GM21381 (cell line): ENCODE data around the gene MACC1.

Source experiments
- ATAC-seq: cut with Tn5 transposase; IDR thresholded peaks from one replicate; pipeline ENCODE4 v1.9.1; 2021; ENCODE audit warnings: mild to moderate bottlenecking, moderate library complexity; ENCODE audit not compliant: unreplicated experiment

MACC1 gene

DNA sequence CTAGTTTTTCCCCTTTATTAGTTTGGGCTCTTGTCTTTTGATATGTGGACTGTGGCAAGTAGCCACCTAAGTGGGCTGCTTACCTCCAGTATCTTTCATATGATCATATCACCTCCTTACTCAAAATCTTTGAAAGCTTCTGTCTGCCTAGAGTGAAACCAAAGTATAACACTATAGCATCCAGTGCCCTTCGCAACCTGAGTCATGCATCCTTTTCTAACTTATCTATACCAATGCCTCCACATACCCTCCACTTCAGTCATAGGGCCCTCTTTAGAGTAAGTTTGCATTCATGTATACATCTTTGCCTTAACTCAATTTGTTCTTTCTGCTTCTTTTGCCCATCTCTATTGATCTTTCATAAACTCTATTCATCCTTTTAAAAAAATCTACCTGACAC is 15.7 kb upstream of the MACC1 start:
- no peak for ATAC-seq

DNA sequence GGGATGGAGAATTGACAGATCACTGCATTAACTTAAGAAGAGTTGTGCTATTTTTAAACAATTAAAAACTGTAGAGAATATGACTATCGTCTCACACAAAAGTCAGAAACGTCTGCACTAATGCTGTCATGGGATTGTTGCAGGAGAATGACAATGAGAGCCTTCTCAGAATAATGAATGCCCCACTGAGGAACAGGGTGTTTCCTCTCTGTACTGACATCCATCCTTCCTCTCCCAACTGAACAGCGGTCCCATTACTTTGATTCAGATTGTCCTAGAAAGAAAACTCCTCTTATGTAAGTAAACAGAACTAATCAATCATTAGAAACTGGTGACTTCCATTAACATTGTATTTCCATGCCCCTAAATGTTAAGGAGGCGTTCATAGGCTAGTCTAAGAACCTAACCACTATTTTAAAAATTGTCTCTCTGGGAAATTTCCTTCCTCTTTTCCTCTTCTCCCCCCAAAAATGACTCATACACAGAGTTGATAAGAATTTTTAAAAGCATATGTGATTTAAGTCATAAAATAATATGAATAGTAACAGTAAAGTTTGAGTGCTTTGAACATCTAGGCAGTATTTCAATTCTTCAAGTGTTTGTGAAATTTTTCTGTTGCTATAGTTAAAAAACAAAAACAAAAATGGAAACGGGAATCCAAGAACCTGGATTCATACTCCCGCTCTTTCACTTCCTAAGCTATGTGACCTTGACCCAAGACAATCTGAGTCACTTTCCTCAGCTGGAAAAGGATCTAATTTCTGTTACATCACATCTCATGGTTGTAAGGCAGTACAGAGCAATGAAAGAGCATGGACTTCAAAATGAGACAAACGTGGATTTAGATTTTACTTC is 12.7 kb upstream of the MACC1 start:
- ATAC-seq = no peak

DNA sequence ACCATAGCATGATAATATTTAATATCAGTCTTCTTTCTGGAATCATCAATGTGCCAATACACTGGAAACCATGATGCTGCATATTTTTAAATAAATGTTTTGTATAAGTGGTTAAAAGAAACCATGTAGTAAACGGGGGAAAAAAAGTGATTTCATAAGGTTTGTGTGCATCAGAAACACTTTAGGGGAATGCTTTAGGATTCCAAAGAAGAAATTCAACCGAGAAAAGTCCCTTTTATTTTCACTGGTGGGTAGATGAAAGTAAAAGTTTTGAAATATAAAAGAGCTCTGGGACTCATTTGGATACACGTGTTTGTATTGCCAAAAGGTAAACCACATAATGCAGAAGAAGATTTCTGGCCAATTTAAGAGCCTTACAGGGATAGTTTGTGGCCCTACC is 11.9 kb upstream of the MACC1 start:
- no peak for ATAC-seq

DNA sequence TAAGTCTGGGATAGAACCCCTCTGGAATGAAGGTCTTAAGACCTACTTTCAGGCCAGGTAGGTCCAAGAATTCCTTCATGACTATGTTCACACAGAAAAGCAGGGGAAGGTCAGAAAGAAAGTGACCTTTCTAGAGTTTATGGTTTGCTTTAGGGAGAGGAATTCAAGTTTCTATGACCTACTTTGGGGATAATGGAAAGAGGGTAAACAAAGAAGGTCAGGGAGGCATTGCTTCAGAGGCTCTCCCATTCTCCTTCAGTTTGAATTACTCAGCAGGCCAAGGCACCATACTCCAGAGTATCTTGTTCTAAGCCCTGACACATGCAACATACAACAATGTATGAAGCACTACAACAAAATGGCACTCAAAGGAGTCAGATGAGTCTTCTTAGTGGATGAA is 11.5 kb upstream of the MACC1 start:
- no peak for ATAC-seq

DNA sequence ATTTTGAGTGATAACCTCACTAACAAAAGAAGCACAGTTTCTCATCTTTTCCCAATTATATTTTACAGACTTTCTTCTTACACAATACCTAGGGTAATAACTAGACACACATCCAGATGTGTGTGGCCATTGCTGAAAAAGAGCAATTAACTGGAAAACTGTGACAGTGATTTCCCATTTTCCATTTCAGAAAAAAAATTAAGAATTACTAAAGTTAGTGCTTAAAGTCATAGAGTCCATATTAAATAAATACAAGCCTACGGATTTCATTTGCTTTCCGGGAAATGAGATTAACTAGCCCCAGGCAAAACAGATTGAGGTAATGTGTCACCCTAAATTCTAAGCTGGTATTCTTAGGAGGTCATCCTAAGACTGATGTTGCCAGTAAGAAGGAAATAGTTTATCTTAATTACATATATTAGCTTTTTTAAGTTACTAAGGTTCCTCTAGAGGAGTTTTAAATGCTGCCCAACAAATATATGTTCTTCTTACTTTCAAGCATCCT is 10.2 kb upstream of the MACC1 start:
- ATAC-seq = no peak

DNA sequence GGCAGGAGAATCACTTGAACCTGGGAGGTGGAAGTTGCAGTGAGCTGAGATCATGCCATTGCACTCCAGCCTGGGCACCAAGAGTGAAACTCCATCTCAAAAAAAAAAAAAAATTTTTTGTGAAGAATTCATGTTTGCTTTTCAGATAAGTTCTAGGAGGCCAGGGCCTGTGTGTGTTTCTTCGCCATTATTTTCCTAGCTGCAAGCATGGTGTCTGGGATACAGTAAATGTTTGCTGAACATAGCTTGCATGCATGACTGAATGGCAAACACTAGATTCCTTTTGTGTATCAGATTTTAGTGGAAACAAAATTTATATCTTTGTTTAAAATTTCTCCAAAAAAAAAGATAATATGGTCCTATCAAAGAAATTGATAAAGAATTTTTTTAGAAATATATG is 9.7 kb upstream of the MACC1 start:
- no peak for ATAC-seq

DNA sequence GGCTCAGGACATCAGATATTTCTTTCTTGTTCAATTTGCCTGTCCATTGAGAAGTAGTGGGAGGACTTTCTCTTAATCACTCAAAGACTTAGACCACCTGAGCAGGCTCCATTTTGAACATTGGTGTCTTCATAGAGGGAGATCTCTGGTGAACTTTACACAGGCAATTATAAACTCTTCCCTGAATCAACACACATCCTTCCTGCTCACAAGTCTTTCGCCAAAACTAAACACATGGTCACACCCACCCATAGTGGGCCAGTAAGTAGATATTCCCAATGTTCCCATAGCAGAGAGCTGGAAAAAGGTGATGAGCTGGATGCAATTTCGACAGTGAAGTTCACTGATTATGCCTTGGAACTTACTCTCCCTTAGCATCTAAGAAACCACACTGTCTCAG is 8.2 kb upstream of the MACC1 start:
- no peak for ATAC-seq

DNA sequence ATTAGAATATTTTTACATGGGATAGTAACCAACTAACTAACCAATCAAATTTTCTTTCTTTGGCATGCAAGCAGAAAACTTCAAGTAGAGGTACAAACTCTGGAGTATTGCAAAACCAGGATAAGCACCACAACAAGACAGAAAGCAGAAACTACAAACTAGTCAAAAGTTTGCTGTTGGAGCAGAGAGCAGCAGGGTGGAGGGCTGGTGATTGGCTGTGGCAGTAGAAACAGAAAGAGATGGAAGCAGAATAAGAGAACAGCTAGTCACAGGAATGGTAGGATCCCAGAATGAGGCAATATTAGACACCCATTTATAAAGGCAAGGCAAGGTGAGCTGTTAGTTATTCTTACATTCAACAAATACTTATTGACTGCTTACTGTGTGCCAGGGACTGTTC is 6.8 kb upstream of the MACC1 start:
- ATAC-seq = no peak

DNA sequence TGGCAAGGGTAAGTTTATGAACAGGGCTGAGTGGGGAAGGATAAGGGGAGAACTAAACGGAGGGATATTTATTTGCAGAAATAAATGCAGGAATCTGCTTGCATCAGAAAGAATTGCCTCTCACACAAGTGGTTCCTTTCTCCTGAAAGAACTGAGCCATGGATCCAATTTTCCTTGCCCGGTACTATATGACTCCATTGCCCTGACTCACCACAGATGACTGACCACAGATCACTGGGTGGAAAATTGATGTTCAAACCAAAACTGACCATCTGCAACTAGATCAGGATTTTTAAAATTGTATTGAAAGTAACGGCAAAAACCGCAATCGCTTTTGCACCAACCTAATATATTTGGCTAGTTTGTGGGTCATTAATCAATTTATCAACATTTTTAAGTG is 6.2 kb upstream of the MACC1 start:
- ATAC-seq = no peak

DNA sequence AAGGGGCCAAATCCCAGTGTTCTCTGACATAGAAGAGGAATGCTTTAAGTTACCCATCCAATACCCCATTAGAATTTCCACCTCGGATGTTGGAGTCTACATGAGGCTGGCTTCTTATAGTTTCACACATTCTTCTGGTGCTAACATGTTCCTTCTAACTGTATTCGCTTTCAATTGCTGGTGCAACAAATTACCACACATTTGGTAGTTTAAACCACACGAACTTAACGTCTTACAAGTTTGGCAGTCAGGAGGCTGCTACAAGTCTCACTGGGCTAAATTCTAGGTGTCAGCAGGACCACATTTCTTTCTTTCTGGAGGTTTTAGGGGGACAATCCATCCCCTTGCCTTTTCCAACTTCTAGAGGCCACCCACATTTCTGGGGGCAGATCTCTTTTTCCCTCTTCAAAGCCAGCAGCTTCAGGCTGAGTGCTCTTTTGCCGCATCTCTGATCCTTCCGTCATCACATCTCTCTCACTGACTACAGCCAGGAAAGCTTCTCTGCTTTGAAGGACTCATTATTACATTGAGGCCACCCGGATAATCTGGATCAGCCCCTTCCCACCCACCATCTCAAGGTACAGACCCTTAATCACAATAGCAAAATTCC is 5.1 kb upstream of the MACC1 start:
- ATAC-seq = no peak

DNA sequence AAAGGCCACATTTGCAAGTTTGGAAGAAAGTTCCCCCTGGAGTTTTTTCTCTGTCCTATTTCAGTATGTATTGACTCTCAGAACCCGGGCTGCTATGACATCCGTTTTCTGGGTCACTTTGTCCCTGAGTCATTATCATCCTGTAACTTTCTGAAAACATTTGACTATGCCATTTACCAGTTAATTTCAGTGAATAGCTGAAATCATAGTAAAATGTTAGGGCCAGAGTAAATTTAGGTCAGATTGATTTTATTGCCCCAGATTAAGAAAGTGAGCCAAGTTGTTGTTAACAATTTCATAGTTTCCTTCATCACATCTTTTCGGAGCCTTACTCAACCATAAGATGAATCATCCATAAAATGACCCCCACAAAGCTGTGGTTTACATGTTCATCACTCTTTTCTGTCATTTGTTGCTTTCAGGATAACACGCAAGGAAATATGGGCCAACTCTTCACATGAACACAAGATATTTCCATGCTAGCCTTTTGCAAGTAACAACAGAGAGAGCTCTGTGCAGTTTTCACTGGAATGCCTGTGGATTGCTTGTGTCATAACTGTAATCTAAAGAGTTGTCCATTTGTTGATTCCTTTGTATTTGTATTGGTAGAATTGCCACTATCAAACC is 3.9 kb upstream of the MACC1 start:
- ATAC-seq = no peak

DNA sequence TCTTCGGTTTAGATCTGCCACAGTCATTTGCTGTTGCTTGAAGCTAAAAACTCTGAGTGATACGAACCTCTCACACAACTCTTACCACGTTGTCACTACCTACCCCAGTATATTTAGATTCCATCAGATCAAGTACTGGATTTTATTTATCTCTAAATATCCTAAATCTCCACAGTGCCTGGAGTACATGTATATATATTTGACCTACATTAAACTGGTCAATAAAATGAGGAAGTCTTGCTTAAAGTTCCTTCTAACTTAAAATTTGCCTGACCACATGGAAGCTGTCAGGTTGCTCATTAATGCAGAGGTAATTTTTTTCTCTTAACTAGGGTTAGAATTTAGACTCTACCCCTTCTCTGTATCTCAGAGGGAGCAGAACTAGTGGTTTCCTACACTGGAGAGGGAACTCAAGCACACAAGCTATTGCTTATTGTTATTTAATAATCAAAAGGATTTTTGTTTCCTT is 3.1 kb upstream of the MACC1 start:
- peak; percentile 14 for ATAC-seq

DNA sequence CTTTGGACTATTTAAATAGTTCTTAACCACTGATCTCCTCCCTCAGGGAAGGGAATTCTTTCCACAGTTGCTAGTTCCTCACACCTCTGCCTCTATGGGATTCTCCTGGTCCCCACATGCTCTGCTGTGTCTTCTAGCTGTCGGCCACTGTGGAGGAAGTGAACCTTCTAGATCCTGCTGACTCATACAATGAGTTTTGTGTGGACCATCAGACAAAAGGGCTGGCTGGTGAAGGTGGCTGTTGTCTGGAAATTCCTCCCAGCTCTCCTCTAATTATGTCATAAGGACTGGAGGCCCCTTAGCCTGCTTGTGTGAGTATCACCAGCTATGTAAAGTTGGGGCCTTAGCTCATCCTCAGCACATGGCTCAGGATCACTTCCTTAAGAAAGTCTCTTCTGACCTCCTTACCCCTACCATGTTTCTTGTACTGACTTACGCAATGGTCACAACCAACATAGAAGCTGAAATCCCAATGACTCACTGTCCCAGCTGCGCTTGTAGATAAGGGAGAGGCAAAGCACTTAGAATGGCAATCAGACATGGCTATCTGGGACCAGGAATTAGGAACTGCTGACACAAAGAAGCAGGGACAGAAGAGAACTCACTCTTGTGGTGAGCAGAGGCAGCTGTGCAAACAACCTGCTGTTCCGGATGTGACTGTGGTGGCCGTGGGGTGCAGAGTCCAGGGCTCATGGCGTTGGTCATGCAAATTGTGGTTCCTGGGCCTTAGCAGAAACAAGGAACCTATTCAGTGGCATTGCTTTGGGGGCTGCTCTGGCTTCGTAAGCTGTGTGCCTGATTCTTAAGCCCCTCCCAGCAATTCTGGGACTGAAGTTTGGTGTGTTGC is 2.5 kb upstream of the MACC1 start:
- peak; percentile 76 for ATAC-seq

DNA sequence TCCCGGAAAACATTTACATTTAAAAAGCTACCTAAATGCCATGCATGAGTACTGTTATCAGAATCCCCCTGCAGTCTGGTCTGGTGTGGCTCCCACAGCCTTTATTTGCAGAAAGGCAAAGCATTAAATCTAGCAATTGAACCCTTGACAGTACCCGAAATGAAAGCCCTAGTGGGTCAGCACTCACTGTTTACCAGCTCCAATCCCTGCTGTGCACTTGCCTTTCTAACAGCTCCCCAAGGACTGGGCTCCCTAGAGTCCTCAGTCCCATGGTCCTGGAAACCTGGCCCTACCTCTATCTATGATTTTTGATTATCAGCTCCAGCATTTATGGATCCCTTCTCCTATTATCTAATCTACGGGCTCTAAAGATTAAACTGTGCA is 1.9 kb upstream of the MACC1 start:
- no peak for ATAC-seq

DNA sequence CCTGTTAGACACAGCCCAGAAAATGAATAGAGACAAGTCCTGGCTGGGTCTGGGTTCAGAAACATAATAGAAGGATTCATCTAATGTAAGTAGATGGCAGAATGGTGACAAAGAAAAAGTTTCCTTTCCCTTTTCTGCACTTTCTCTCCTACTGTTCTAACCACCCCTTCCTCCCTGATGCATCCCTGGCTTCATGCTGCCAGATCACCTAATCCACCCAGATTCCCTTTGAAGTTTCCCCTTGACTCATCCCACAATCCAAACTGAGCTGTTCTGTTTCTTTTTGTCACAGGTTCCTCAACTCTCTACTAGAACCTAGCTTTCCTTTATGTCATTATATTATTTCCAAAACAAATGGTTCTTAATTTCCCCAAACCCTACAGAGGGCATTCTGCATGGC is 1.1 kb upstream of the MACC1 start:
- no peak for ATAC-seq

DNA sequence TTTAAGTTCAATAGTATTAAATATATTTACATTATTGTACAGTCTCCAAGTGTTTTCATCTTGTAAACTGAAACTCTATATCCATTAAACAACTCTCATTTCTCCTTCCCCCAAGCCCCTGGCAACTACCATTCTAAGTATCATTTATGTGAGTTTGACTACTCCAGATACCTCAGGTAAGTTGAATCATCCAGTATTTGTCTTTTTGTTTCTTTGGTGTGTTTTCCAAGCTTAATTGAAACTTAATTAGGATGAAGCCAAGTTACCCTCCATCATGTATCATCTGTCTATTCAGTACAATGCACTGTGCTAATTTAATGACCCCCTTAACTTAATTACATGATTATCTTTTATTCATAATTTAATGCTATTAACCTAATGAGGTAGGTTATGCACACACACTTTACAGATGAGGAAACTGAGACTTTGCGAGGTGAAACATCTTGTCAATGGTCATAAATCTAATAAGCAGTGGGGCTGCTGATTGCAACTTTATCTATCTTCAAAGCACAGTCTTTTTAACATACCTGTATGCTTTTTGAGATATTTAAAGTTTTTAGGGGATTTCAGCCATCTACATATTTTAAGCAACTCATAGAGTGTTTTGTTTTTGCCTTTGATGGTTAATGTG is 663 bp downstream of the MACC1 start:
- no peak for ATAC-seq

DNA sequence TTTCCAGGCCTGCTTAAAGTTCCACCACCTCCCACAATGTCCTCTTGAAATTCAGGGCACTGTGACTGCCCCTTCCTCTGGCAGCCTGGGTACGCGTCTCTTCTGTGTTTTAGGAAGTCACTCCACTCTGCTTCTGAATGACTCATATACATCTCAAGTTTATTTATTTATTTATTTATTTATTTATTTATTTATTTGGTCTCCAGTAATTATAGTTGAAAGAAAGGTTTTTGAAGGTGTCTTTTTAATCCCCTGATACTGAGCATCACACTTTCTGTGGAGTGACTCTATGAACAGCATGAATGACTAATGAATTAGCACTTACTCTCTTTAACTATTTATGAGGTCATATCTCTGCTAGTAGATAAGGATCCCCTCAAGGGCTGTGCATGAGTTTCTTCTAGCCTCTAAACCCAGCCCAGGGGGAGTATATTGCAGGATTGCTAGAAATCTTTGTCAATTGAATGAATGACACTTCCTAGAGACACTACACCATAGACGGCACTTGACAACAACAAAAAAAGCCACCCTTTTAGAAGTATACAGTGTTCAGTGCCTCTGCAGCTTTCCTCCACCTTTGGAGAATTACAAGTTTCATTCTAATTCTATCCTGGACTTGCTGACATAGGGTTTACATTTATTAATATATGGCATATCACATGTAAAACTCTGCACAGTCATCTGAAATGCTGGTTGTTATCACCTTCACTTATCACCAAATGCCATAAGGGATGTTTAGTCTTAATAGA is 2.1 kb downstream of the MACC1 start:
- ATAC-seq = no peak

DNA sequence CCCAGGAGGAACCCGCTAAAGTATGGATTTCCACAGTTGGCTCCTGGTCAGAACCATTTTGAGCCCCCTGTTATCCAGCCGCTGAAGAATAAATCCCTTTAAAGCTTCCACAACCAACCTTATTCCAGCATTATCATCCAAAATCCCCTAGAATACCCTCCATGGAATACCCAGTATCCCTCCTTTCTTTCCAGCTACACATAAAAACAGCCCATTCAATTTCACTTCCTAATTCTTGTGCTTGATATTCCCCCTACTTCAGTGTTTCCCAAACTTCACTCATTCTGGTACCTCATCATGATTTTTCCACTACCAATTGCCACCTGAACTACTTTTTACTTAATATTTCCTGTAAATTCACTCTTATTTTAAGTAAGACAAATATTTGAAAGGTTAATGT is 3.1 kb downstream of the MACC1 start:
- ATAC-seq = no peak

DNA sequence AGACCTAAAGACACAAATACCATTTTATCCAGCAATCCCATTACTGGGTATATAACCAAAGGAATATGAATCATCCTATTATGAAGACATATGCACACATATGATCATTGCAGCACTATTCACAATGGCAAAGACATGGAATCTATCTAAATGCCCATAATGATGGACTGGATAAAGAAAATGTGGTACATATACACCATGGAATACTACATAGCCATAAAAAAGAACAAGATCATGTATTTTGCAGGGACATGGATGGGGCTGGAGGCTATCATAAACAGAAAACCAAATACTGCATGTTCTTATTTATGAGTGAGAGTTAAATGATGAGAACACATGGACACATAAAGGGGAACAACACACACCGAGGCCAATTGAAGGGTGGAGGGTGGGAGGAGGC is 3.8 kb downstream of the MACC1 start:
- ATAC-seq = no peak

DNA sequence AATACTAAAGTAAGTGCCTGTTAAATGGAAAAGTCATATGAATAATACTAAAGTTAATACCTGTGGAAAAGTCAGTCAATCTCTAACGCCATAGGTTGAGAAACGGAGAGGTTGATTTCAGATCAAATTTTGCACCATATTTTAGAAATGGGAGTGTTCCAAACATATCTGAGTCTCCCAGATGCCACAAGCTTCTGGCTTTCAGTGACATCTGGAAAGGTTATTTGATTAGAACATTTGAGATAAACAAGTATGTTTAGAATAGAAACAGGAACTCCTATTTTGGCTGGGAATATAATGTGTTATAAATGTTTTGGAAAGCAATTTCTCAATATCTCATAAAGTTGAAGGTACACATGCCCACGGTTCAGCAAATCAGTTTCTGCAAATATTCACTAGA is 5.8 kb downstream of the MACC1 start:
- ATAC-seq = no peak
